SKM-1 (cell line): ENCODE measurements around the gene SPAG16.

ENCODE experiments used
- DNase-seq: peaks from one replicate; lab custom pipeline; 2025; ENCODE audit not compliant: unreplicated experiment; lab: John Stamatoyannopoulos, UW

The SPAG16 gene

GRCh38 chr2:214064471-214064870 lies 780.2 kb downstream of the SPAG16 start:
- DNase-seq: no peak

DNA sequence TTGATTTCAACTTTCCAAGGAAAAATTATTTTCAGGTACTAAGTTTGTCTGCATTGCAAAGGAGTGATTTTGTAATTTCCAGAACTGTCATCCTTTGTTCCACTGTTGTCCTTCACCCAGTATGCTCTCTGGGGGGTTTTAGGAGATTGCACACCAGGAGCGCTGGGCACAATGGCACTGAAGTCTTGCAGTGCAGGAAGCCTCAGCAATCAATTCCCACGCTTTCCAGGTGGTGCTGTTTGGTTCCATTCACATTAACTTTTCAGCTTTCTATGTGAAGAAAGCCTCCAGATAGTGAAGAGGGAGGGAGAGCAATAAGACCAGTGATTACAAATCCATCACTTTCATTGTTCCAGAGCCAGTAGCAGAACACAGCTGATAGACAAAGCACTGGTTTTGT lies 782.6 kb downstream of the SPAG16 start:
- DNase-seq: no peak

- DNase-seq: no peak
Observed at GRCh38 chr2:214069254-214069653, 785.0 kb downstream of the SPAG16 start.

GRCh38 chr2:214075456-214075855 lies 791.2 kb downstream of the SPAG16 start:
- no peak for DNase-seq

GRCh38 chr2:214076527-214076926 lies 792.3 kb downstream of the SPAG16 start:
- no peak for DNase-seq

DNA sequence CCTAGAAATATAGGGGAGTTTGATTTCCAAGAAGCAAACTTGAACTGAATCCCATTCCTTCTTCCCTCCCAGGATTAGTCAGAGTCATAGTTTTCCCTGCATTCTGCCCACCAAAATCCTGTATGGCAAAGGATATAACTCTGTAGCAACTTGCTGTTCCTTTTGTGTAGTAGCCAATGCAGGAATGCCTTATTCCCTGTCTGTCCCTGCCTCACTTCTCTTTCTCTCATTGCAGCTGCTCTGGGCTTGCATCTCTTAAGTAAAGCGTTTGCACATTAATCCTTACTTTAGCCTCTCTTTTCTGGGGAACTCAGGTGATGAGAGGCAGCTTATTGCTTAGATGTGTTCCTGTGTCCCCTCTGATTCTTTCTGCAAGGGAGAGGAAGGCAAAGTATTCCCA lies 793.5 kb downstream of the SPAG16 start:
- DNase-seq: no peak

DNA sequence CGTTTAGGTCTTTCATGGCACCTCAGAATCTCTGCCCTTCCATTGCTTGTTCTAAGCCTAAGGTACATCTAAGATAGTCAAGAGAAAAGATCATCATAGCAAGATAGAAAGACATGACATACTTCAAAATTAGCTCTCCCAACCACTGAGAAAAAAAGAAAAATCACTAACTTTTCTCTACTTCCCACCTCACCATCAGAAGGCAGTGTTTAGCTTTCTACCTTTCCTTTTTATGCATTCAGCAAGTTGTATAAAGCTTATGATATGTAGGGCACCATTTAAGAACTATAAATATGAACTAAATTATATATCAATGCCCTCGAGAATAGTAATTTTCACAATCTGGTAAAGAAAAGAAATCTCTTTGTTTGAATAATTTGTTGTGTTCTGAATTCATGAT lies 794.8 kb downstream of the SPAG16 start:
- DNase-seq: no peak

DNA sequence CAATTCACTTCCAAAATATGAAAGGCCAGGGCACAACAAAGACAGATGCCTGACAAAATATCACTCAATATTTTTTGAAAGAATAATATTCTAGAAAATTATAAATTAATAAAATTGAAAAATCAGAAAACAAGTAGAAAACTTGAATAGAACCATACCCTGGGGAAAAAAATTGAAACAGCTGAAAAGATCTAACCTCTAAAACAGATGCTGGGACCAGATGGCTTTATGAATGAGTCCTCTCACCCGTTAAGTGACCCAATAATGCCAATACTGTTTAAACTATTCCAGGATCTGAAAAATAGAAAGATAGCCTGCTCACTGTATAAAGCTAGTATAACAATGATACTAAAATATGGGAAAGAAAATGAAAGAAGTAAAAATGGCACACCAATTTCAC lies 804.3 kb downstream of the SPAG16 start:
- DNase-seq: no peak

DNA sequence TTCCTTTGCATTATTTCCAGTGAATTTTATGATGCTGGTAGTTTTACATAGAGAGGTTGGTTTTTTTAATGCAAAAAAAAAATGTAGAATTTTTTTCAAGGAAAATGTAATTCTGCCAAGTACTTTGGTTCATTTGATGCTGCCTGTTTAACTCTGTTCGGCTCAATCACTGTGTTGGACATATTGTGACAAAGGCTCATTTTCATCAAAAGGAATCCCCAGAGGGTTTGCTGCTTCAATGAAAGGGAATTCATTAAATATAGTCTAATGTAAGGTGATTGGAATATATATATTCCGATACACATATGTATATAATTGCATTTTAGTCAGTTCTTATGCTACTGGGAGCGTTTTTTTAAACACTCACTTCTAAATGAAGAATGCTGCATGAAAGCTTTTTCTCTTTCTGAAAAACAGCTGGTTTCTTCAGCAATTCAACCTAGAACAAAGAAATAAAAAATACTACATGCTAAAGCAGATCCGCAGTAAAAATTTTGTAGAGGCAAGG lies 812.0 kb downstream of the SPAG16 start:
- no peak for DNase-seq

DNA sequence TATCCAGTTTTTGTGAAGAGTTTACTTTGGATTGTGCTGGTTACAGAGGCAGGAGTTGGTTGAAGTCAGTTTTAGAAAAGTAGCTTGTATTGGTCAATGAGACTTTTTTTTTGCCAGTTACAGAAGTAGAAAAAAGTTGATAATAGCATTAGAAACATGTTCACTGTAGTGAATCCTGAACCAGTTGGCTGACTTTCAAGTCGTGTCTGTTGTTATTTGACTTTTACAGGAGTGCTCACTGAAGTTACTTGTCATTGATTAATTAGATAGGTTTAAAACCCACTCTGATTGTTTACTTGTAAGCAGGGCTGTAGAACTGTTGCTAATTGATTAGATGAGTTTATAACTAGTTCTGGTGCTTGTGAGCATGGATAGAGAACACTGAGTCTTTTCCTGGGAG lies 814.5 kb downstream of the SPAG16 start:
- DNase-seq: no peak

- no peak for DNase-seq
Observed at GRCh38 chr2:214100488-214100887, 816.2 kb downstream of the SPAG16 start.

DNA sequence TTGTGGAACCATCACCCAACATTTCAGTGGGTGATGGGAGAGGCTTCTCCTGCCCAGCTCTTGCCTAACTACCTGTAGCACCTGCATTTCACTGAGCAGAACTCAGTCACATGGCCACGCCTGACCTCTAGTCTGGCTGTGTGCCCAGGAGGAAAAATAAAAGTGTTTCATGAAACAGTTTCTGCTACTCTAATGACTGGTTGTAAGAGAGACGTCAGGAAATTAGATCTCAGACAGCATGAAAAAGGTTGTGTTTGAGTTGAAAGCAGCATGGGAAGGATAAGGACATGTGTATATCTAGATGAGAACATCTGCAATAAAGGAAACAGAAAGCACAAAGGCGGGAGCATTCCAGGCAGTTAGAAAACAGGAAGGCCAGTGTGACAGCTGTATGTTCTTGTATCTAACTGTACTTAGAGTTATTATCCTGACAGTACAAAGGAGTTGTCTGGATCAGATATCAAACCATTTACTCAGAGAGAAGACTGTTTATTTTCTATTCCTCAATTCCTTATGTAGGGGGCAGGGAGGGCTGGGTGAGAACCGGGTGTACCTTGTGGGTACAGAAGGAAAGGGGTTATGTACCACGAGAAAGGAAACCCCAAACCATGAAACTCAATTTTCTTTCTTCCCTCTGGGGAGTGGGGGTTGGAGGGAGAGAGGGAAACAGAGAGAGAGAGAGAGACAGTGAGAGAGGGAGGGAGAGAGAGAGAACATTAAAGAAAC lies 819.2 kb downstream of the SPAG16 start:
- no peak for DNase-seq

- DNase-seq: no peak
Observed at GRCh38 chr2:214104219-214104618, 820.0 kb downstream of the SPAG16 start.

DNA sequence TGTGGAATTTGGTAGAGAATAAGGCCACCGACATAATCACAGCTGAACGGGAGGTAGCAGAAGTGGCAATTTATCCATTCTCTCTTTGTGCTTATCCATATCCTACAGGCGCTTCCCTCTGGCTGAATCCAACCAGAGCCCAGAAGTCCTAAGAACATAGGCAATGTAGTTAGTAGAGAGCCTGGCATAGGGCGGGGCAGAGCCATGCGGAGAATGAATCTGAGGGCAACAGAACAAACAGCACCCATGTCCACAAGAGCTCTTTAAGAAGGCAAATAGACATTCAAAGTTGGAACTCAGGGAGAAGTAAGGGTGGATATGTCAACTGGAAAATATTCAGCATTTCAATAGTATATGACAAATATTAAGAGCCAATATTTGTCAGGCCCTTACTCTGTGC lies 820.7 kb downstream of the SPAG16 start:
- no peak for DNase-seq

- no peak for DNase-seq
Observed at GRCh38 chr2:214107726-214108125, 823.5 kb downstream of the SPAG16 start.

- no peak for DNase-seq
Observed at GRCh38 chr2:214108598-214108997, 824.3 kb downstream of the SPAG16 start.

DNA sequence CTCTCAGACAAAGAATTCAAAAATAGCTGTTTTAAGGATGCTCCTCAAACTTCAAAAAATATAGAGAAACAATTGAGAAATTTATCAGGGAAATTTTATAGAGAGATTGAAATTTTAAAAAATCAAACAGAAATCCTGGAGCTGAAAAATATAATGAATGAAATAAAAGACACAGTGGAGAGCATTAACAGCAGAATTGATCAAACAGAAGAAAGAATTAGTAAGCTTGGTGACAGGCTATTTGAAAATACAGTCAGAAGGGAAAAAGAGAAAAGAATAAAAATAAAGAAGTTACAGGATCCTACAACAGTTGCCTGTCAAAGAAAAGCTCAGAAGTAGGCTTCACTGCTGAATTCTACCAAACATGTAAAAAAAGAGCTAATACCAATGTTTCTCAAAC lies 832.8 kb downstream of the SPAG16 start:
- no peak for DNase-seq

DNA sequence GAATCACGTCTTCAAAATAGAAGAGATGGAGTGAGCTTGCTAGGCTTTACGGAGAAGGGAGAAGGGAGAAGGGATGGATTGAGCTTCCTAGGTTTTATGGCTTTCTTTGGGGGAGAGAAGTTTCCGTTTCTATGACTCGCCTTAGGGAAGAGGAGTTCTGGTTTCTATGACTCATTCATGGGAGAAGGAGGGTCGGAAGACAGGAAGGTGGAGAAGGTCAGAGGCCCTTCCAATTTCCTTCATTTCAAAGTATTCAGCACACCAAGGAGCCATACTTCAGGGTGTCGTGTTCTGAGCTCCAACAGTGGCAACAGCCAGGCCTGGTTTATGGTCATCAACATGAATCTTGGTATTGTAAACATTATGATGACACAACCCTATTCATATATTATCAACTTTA lies 841.9 kb downstream of the SPAG16 start:
- no peak for DNase-seq

GRCh38 chr2:214127170-214127569 lies 842.9 kb downstream of the SPAG16 start:
- no peak for DNase-seq

DNA sequence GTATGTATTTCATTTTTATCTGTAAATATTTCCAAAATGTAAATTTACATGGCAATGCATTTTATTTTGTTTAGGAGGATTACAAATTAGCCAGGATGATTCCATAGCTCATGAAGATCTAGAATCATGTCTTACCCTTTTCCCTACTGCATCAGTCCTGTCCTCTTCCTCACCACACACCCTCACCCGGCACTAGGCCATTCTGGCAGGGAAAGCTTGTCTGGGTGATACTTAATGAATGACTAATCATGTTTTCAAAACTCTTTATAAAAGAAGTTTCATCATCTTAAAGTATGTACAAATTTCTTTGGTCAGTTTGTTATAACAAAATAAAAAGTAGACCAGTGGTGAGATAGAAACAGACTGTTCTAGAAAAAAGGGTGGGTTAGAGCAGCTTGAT lies 843.3 kb downstream of the SPAG16 start:
- no peak for DNase-seq

- no peak for DNase-seq
Observed at GRCh38 chr2:214128040-214128439, 843.8 kb downstream of the SPAG16 start.

DNA sequence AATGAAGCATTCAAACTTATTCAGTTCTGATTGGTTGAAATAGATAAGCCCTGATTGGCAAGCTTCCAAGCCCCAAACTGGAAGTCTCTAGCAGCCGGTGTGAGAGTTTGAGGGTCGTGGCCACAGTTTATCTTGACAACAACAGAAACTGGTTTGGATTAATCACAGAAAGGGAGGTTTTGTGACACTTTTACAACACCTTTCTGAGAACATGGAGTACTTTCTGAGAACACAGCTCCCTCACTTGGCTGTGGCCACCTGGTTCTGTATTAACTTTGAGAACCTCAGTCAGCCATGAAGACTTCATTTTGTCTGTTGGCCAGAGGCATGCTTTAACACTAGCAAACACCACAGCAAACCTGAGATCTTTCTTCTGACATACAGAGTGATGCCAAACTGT lies 845.9 kb downstream of the SPAG16 start:
- no peak for DNase-seq

GRCh38 chr2:214135966-214136365 lies 851.7 kb downstream of the SPAG16 start:
- no peak for DNase-seq
